WERI-Rb-1 (cell line): ENCODE results near the gene ARHGAP26.
"Not testable (repeated sequence)": the region's sequence is repeated elsewhere in the genome, so short reads cannot be mapped to it uniquely, and the experiment has no call there.

ENCODE experiments used
- DNase-seq: peaks from one replicate; pipeline ENCODE4 v3.0.0-alpha.2; 2020
- H3K27ac ChIP-seq: fragments of 250-450 bp; sonication (Bioruptor Pico); 2 replicates; pipeline ENCODE4 v1.5.1; 2020; ENCODE audit warnings: mild to moderate bottlenecking, moderate library complexity
- H3K27me3 ChIP-seq: fragments of 250-450 bp; sonication (Bioruptor Pico); 2 replicates; pipeline ENCODE4 v1.5.1; 2021; ENCODE audit warnings: mild to moderate bottlenecking, low read depth, moderate library complexity; ENCODE audit not compliant: insufficient read depth, severe bottlenecking
- H3K36me3 ChIP-seq: fragments of 250-450 bp; sonication (Bioruptor Pico); 2 replicates; pipeline ENCODE4 v1.5.1; 2020; ENCODE audit warnings: mild to moderate bottlenecking, moderate library complexity
- H3K4me3 ChIP-seq: 2 replicates; pipeline ENCODE4 v1.5.1; 2011; ENCODE audit warnings: low read depth, mild to moderate bottlenecking, control low read depth, low read length
- H3K9me3 ChIP-seq: fragments of 250-450 bp; sonication (Bioruptor Pico); 2 replicates; pipeline ENCODE4 v1.5.1; 2021; ENCODE audit warnings: mild to moderate bottlenecking, moderate library complexity; ENCODE audit not compliant: severe bottlenecking
- TF ChIP-seq, protein P1 (sequence below): IDR thresholded peaks from 2 replicates; pipeline ENCODE4 v1.5.1; 2011; ENCODE audit warnings: low read depth, mild to moderate bottlenecking, control low read depth, inconsistent platforms, low read length

The ARHGAP26 gene

GRCh38 chr5:142994218-142994617 lies 224.0 kb downstream of the ARHGAP26 start:
- Histone ChIP-seq H3K36me3 (no peaks in the 10 kb centered on the region), H3K27ac (no peak overlapping the region)

GRCh38 chr5:142995621-142996020 lies 225.4 kb downstream of the ARHGAP26 start:
- H3K4me3 ChIP-seq, H3K27me3 ChIP-seq, DNase-seq, H3K36me3 ChIP-seq, H3K27ac ChIP-seq, H3K9me3 ChIP-seq: not testable (repeated sequence)

More at GRCh38 chr5:142994218-142994617, 224.0 kb downstream of the ARHGAP26 start:
- Histone ChIP-seq H3K9me3 (peaks cover 2% of the 10 kb centered on the region), H3K27me3 (no peaks in the 10 kb centered on the region), H3K4me3 (no peak overlapping the region)
- TF ChIP-seq, protein P1, sequence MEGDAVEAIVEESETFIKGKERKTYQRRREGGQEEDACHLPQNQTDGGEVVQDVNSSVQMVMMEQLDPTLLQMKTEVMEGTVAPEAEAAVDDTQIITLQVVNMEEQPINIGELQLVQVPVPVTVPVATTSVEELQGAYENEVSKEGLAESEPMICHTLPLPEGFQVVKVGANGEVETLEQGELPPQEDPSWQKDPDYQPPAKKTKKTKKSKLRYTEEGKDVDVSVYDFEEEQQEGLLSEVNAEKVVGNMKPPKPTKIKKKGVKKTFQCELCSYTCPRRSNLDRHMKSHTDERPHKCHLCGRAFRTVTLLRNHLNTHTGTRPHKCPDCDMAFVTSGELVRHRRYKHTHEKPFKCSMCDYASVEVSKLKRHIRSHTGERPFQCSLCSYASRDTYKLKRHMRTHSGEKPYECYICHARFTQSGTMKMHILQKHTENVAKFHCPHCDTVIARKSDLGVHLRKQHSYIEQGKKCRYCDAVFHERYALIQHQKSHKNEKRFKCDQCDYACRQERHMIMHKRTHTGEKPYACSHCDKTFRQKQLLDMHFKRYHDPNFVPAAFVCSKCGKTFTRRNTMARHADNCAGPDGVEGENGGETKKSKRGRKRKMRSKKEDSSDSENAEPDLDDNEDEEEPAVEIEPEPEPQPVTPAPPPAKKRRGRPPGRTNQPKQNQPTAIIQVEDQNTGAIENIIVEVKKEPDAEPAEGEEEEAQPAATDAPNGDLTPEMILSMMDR: no peak
- no peak for DNase-seq

DNA sequence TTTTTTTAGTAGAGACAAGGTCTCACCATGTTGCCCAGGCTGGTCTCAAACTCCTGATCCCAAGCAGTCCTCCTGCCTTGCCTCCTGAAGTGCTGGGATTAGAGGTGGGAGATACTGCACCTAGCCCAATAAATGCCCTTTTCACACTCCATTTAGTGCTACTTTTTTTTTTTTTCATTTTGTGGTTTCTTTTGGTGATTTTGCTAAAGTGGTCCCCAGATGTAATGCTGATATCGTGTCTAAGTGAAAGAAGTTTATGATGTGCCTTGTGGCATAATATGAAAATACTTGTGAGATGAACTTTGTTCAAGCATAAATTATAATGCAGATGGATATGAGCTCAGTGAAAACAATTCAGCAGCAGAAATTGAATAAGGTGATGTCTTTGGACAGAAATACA lies 227.4 kb downstream of the ARHGAP26 start:
- no peak for DNase-seq
- no peaks in the 10 kb centered on the region for H3K9me3 ChIP-seq
- H3K27me3 ChIP-seq: no peaks in the 10 kb centered on the region
- no peaks in the 10 kb centered on the region for H3K36me3 ChIP-seq
- no peak overlapping the region for H3K27ac ChIP-seq
- TF ChIP-seq, protein P1: no peak
- no peak overlapping the region for H3K4me3 ChIP-seq

GRCh38 chr5:142998316-142999020 lies 228.3 kb downstream of the ARHGAP26 start:
- no peaks in the 10 kb centered on the region for H3K9me3 ChIP-seq
- peak; percentile 46 for DNase-seq
- H3K36me3 ChIP-seq: no peaks in the 10 kb centered on the region
- no peak overlapping the region for H3K27ac ChIP-seq
- no peak overlapping the region for H3K4me3 ChIP-seq
- TF ChIP-seq, protein P1: no peak
- no peaks in the 10 kb centered on the region for H3K27me3 ChIP-seq

DNA sequence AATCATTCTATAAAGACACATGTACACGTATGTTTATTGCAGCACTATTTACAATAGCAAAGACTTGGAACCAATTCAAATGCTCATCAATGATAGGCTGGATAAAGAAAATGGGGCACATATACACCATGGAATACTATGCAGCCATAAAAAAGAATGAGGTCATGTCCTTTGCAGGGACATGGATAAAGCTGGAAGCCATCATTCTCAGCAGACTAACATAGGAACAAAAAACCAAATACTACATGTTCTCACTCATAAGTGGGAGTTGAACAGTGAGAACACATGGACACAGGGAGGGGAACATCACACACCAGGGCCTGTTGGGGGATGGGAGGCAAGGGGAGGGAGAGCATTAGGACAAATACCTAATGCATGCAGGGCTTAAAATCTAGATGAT lies 230.4 kb downstream of the ARHGAP26 start:
- not testable (repeated sequence) for H3K4me3 ChIP-seq, H3K27ac ChIP-seq, H3K9me3 ChIP-seq, H3K27me3 ChIP-seq, H3K36me3 ChIP-seq, DNase-seq

- Histone ChIP-seq H3K4me3 (no peak overlapping the region), H3K9me3 (no peaks in the 10 kb centered on the region), H3K27ac (no peak overlapping the region), H3K27me3 (no peaks in the 10 kb centered on the region), H3K36me3 (no peaks in the 10 kb centered on the region)
- no peak for DNase-seq
- TF ChIP-seq, protein P1: no peak
These were observed 231.7 kb downstream of the ARHGAP26 start for GRCh38 chr5:143001764-143002351.
